ENCODE data around the gene GRK1.

DNA sequence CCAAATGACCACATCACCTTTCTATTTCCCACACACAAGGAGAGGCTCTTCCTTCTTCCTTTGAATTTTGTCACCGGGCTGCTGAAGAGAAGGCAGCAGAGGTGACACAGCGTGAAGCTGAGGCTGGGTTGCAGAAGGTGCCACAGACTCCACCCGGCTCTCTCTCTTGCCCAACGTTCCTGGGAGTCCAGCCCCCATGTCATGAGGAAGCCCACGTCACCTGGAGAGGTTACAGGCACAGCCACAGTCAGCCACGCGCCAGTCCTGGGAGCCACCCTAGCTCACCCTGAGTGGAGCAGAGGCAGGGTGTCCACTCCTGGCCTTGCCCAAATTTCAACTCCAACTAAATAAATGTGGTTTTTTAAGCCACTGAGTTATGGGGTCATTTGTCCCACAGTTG lies 87.2 kb downstream of the GRK1 start:
- TF ChIP-seq POLR2A (IDR thresholded peaks at IDR 0.05; ENCODE audit: low read length) (no peak), GATA1 (IDR thresholded peaks at IDR 0.05; ENCODE audit: low read depth, low read length) (no peak)

Measured in erythroblast (primary cell).